ENCODE measurements around the gene NOX4. TPM values are rescaled to one million over a fixed set of nuclear protein-coding genes. Genes with fewer than 3 reads are reported as not detected.

Gene NOX4
- total and polyA plus RNA-seq, 9 of the 15 experiments (the other 6 are each of a cell fraction or from before 2014, with no cell fraction given), result not detected

- no peak for TF ChIP-seq ZNF212 (CRISPR knock-in tag; IDR thresholded peaks at IDR 0.05)
- no peak for TF ChIP-seq ZNF785 (CRISPR knock-in tag; IDR thresholded peaks at IDR 0.05)
- TF ChIP-seq MYNN (IDR thresholded peaks at IDR 0.05), result no peak
- no peak for TF ChIP-seq MYNN (CRISPR knock-in tag; IDR thresholded peaks at IDR 0.05)
- no peak for TF ChIP-seq YBX1 (IDR thresholded peaks at IDR 0.05)
- TF ChIP-seq NELFE (IDR thresholded peaks at IDR 0.05; ENCODE audit: insufficient read depth, insufficient read length), result no peak
- TF ChIP-seq ZNF668 (CRISPR knock-in tag; IDR thresholded peaks at IDR 0.05), result no peak
- no peak for TF ChIP-seq HDGF (IDR thresholded peaks at IDR 0.05)
Measured at GRCh38 chr11:89358761-89359160, 132.4 kb downstream of the NOX4 start (continued).

DNA sequence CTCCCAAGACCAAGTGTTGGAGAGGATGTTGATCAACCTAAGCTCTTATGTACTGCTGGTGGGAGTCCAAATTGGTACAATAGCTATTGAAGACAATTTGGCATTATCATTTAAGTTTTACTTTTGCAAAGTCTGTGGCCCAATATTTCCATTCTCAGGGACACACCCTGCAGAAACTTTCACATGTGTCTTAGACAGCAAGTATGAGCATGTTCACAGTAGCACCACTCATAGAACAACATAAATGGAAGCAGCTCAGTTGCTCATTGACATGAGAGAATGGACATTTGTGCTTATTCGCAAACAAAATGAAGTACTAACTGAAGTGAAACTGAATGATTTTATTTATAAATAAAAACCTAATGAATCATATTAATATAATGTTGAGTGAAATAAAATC, 135.5 kb downstream of the NOX4 start:
- Histone ChIP-seq H4K20me1 (replicated peaks; ENCODE audit: control insufficient read depth, insufficient read depth, low read length) (no peaks in the 10 kb centered on the region), H3K9ac (ENCODE audit: insufficient read depth in 1 of 2, low read depth in 2 of 2, low read length in 2 of 2) (no peak overlapping the region), H3K4me1 (replicated peaks in 1 of 2; ENCODE audit: control insufficient read depth in 2 of 2, insufficient read depth in 2 of 2, low read length in 2 of 2) (no peaks in the 10 kb centered on the region), H3K79me2 (ENCODE audit: control insufficient read depth, insufficient read depth, low read length) (no peaks in the 10 kb centered on the region), H3K27ac (ENCODE audit: extremely low read depth, low read depth, low read length) (no peak overlapping the region), H3K4me2 (ENCODE audit: insufficient read depth, low read length) (no peak overlapping the region), H3K9me1 (ENCODE audit: control insufficient read depth, insufficient read depth, low read length) (no peaks in the 10 kb centered on the region), H2AFZ (ENCODE audit: low read depth, low read length) (no peak overlapping the region), H3K9me3 (replicated peaks; ENCODE audit: control insufficient read depth, insufficient read depth, low read depth, low read length) (no peaks in the 10 kb centered on the region), H3K36me3 (ENCODE audit: control insufficient read depth, insufficient read depth, low read length) (no peaks in the 10 kb centered on the region), H3K4me3 (no peak overlapping the region), H3K27me3 (ENCODE audit: control insufficient read depth in 2 of 2, insufficient read depth in 2 of 2, low read length in 2 of 2) (no peaks in the 10 kb centered on the region)
- in situ Hi-C loops (cut with MboI) (no loop called here), intact Hi-C loops (cut with micrococcal nuclease) (no loop called here)
- ChIA-PET POLR2A (no interaction called here), CTCF (ENCODE audit: low intra/inter-chr PET ratio) (no interaction called here)
- ATAC-seq (no peak), FAIRE-seq (no peak), DNase-seq (ENCODE audit: extremely low read depth in 1 of 4, low spot score in 3 of 4) (no peak)
- WGBS (ENCODE audit: insufficient coverage, low coverage, missing lambda C conversion rate), result 0% methylated on average over 1 of the region's 1 CpG
- no TSS peak for BruUV-seq (replicated peaks)
- TF ChIP-seq ZNF280A (IDR thresholded peaks at IDR 0.05; ENCODE audit: low read depth, partially characterized antibody) (no peak), RCOR1 (IDR thresholded peaks at IDR 0.05; ENCODE audit: borderline replicate concordance in 1 of 2, low read depth in 2 of 2, low read length in 2 of 2) (no peak), POLR3A (IDR thresholded peaks at IDR 0.05; ENCODE audit: borderline replicate concordance, extremely low read depth, insufficient read depth, insufficient read length) (no peak), NR1H2 (CRISPR knock-in tag; IDR thresholded peaks at IDR 0.05) (no peak), TCF7 (IDR thresholded peaks at IDR 0.05; ENCODE audit: borderline replicate concordance) (no peak), ARID2 (IDR thresholded peaks at IDR 0.05) (no peak), BRF1 (IDR thresholded peaks at IDR 0.05; ENCODE audit: borderline replicate concordance, extremely low read depth, insufficient read length) (no peak)
- TF ChIP-seq, protein P1, sequence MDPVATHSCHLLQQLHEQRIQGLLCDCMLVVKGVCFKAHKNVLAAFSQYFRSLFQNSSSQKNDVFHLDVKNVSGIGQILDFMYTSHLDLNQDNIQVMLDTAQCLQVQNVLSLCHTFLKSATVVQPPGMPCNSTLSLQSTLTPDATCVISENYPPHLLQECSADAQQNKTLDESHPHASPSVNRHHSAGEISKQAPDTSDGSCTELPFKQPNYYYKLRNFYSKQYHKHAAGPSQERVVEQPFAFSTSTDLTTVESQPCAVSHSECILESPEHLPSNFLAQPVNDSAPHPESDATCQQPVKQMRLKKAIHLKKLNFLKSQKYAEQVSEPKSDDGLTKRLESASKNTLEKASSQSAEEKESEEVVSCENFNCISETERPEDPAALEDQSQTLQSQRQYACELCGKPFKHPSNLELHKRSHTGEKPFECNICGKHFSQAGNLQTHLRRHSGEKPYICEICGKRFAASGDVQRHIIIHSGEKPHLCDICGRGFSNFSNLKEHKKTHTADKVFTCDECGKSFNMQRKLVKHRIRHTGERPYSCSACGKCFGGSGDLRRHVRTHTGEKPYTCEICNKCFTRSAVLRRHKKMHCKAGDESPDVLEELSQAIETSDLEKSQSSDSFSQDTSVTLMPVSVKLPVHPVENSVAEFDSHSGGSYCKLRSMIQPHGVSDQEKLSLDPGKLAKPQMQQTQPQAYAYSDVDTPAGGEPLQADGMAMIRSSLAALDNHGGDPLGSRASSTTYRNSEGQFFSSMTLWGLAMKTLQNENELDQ (CRISPR knock-in tag; IDR thresholded peaks at IDR 0.05; ENCODE audit: borderline replicate concordance), result no peak

Measured in K562 (cell line).